Glutamatergic neuron (in vitro differentiated cells): ENCODE results near the gene SUGCT. TPM values are rescaled to one million over a fixed set of nuclear protein-coding genes. Genes with fewer than 3 reads are reported as not detected.

Experiments used
- DNase-seq: peaks from one replicate; pipeline ENCODE4 v3.0.0; 2022
- H3K27ac Mint-ChIP-seq: one replicate; pipeline ENCODE4 v1.8.0; 2020; ENCODE audit warnings: mild to moderate bottlenecking, mixed read lengths, inconsistent platforms; ENCODE audit not compliant: unreplicated experiment
- H3K27me3 Mint-ChIP-seq: one replicate; pipeline ENCODE4 v1.8.0; 2020; ENCODE audit warnings: mild to moderate bottlenecking, moderate library complexity, mixed read lengths, inconsistent platforms; ENCODE audit not compliant: unreplicated experiment
- H3K36me3 Mint-ChIP-seq: one replicate; pipeline ENCODE4 v1.8.0; 2020; ENCODE audit warnings: mild to moderate bottlenecking, mixed read lengths, inconsistent platforms; ENCODE audit not compliant: unreplicated experiment
- H3K4me1 Mint-ChIP-seq: one replicate; pipeline ENCODE4 v1.8.0; 2020; ENCODE audit warnings: mild to moderate bottlenecking, low read depth, mixed read lengths, inconsistent platforms; ENCODE audit not compliant: unreplicated experiment
- H3K4me3 Mint-ChIP-seq: one replicate; pipeline ENCODE4 v1.8.0; 2020; ENCODE audit warnings: mild to moderate bottlenecking, mixed read lengths, inconsistent platforms; ENCODE audit not compliant: unreplicated experiment
- H3K9me3 Mint-ChIP-seq: one replicate; pipeline ENCODE4 v1.8.0; 2020; ENCODE audit warnings: mild to moderate bottlenecking, moderate library complexity, mixed read lengths, inconsistent platforms; ENCODE audit not compliant: unreplicated experiment
- total RNA-seq: library from RNA; stranded (reverse); fragmentation: NEBNext Ultra II Directional; extraction: Animal tissue kit (Norgen Biotek cat#: 25700); gene quantifications from one replicate; pipeline ENCODE4 v1.2.1, GENCODE V29; 2021; ENCODE audit not compliant: unreplicated experiment
- TF ChIP-seq, protein P1 (sequence below): fragments of 200-600 bp; sonication (generic); IDR thresholded peaks from one replicate; pipeline ENCODE4 v1.5.0; 2021; ENCODE audit not compliant: partially characterized antibody, unreplicated experiment

SUGCT gene
- total RNA-seq, 1 donor from 2014 or later, result 1.2 TPM

- H3K36me3 Mint-ChIP-seq, result no peaks in the 10 kb centered on the region
- no peaks in the 10 kb centered on the region for H3K27me3 Mint-ChIP-seq
- no peak overlapping the region for H3K27ac Mint-ChIP-seq
- no peak for DNase-seq
- H3K4me1 Mint-ChIP-seq, result no peaks in the 10 kb centered on the region
- no peak overlapping the region for H3K4me3 Mint-ChIP-seq
- H3K9me3 Mint-ChIP-seq, result no peaks in the 10 kb centered on the region
- TF ChIP-seq, protein P1, sequence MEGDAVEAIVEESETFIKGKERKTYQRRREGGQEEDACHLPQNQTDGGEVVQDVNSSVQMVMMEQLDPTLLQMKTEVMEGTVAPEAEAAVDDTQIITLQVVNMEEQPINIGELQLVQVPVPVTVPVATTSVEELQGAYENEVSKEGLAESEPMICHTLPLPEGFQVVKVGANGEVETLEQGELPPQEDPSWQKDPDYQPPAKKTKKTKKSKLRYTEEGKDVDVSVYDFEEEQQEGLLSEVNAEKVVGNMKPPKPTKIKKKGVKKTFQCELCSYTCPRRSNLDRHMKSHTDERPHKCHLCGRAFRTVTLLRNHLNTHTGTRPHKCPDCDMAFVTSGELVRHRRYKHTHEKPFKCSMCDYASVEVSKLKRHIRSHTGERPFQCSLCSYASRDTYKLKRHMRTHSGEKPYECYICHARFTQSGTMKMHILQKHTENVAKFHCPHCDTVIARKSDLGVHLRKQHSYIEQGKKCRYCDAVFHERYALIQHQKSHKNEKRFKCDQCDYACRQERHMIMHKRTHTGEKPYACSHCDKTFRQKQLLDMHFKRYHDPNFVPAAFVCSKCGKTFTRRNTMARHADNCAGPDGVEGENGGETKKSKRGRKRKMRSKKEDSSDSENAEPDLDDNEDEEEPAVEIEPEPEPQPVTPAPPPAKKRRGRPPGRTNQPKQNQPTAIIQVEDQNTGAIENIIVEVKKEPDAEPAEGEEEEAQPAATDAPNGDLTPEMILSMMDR, result no peak
Measured at GRCh38 chr7:40463446-40463845, 328.6 kb downstream of the SUGCT start.

- Mint-ChIP-seq H3K4me1 (no peaks in the 10 kb centered on the region), H3K4me3 (no peak overlapping the region), H3K9me3 (no peaks in the 10 kb centered on the region), H3K27ac (no peak overlapping the region), H3K27me3 (no peaks in the 10 kb centered on the region), H3K36me3 (no peaks in the 10 kb centered on the region)
- TF ChIP-seq, protein P1, result no peak
- DNase-seq, result no peak
Measured at GRCh38 chr7:40468891-40469864, 334.4 kb downstream of the SUGCT start.

DNA sequence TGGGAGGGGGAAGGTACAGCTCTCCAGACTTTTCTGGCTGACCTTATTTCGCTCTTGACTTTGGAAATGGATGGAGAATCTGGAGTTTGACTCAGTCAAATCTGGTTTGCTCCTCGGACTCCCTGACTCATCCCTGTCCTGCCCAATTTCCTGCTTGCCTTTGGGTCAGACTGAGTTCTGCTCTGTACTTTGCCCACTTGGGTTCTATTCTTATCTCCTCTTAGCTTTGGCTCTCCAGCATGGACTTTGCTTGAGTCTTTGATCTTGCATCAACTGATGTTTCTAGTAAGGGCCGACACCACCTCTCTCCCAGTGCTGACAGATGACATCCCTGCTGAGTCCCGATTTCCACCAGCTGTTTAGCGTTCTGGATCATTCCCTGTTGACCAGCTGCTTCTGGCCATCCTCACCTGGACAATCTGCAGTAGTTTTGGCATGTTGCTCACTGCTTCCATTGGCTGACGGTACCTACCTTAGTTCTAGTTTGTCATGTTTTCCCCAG, 335.3 kb downstream of the SUGCT start:
- Mint-ChIP-seq H3K4me3 (no peak overlapping the region), H3K27ac (no peak overlapping the region), H3K27me3 (no peaks in the 10 kb centered on the region), H3K9me3 (no peaks in the 10 kb centered on the region), H3K4me1 (no peaks in the 10 kb centered on the region), H3K36me3 (no peaks in the 10 kb centered on the region)
- TF ChIP-seq, protein P1, result no peak
- DNase-seq, result no peak

DNA sequence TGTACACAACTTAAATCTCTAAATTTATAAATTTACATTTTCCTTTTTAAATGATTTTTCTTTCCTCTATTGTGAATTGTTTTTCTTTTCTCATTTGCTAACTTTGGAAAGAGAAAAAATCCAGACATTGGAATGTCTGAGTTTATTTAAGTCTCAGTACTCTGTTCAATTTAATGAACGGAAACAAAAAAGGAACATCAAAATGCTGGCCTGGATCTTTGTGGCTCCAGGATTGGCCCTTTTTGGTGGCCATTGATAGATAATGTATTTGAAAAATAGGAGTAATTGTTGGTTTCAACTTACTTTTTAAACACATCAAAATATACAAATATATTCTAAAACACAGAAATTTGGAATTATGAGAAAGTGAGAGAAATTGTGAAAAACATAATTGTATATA, 336.0 kb downstream of the SUGCT start:
- no peaks in the 10 kb centered on the region for H3K27me3 Mint-ChIP-seq
- TF ChIP-seq, protein P1, result no peak
- H3K36me3 Mint-ChIP-seq, result no peaks in the 10 kb centered on the region
- no peaks in the 10 kb centered on the region for H3K9me3 Mint-ChIP-seq
- H3K4me3 Mint-ChIP-seq, result no peak overlapping the region
- H3K4me1 Mint-ChIP-seq, result no peaks in the 10 kb centered on the region
- no peak overlapping the region for H3K27ac Mint-ChIP-seq
- DNase-seq, result no peak

DNA sequence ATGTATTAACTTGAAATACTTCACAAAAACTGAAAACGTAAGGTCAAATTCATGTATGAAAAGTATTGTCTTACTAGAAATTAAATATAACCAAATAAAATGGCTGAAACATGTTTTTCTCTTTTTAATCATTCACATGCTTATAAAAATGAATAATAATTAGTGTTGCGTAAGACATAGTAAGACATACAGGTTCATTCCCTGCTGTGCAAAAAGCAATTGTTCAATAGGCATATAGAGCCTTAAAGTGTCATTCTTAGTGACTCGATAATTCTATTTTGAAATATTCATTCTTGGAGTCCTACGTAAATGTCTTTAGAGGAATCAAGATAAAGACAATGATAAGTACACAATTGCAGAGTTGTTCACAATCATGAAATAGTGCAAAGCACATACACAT, 337.1 kb downstream of the SUGCT start:
- Mint-ChIP-seq H3K27ac (no peak overlapping the region), H3K4me3 (no peak overlapping the region), H3K4me1 (no peaks in the 10 kb centered on the region), H3K9me3 (no peaks in the 10 kb centered on the region), H3K27me3 (no peaks in the 10 kb centered on the region), H3K36me3 (no peaks in the 10 kb centered on the region)
- TF ChIP-seq, protein P1, result no peak
- no peak for DNase-seq
